GM12878 (cell line): ENCODE results near the gene AQP5. TPM values are rescaled to one million over a fixed set of nuclear protein-coding genes. Genes with fewer than 3 reads are reported as not detected.

Experiments used
- ATAC-seq: fragments of 200-7000 bp; cut with Tn5 transposase; 3 replicates; pipeline ENCODE4 v1.9.1; 2020; ENCODE audit warnings: mild to moderate bottlenecking, moderate library complexity
- BruUV-seq: library from RNA; stranded (reverse); fragments of 400-500 nt; replicated peaks from 2 replicates; lab custom pipeline; 2021; lab: Mats Ljungman, UMichigan
- CTCF ChIA-PET: fragments of 300-600 bp; sonication (Branson Sonifier 250); formaldehyde crosslinking; extraction: SDS; loops from one replicate; lab custom pipeline; 2021; ENCODE audit warnings: inconsistent platforms; lab: Yijun Ruan, JAX
- POLR2A ChIA-PET: fragments of 350-600 bp; formaldehyde crosslinking; extraction: SDS; loops from one replicate; lab custom pipeline; 2021; ENCODE audit warnings: inconsistent platforms; lab: Charles Lee
- RAD21 ChIA-PET: fragments of 300-600 bp; sonication (Branson Sonifier 250); formaldehyde crosslinking; loops from one replicate; lab custom pipeline; 2023; ENCODE audit warnings: antibody characterized with exemption; ENCODE audit not compliant: unreplicated experiment; lab: Charles Lee
- SMC1A ChIA-PET: fragments of 300-600 bp; sonication (Branson Sonifier 250); formaldehyde crosslinking; loops from one replicate; lab custom pipeline; 2023; ENCODE audit not compliant: unreplicated experiment, uncharacterized antibody; lab: Charles Lee
- DNase-seq: peaks from one replicate; pipeline ENCODE4 v3.0.0-alpha.2; 2011; ENCODE audit warnings: low read depth, low spot score
- FAIRE-seq: peaks from 3 replicates; lab custom pipeline; 2011; peaks lifted over from hg19 to GRCh38; lab: Jason Lieb, UNC
- H2AFZ ChIP-seq: 2 replicates; pipeline ENCODE4 v1.6.0; 2011; ENCODE audit warnings: low read depth, low read length, control low read depth; ENCODE audit not compliant: control insufficient read depth
- H3K27ac ChIP-seq: 2 replicates; pipeline ENCODE4 v1.5.1; 2011; ENCODE audit warnings: control low read depth; ENCODE audit not compliant: control insufficient read depth, insufficient read depth
- H3K27me3 ChIP-seq, 2 experiments: replicated peaks in 1 of 2; 2 replicates each; pipeline versions ENCODE4 v1.6.0 to v1.6.1; 2011; ENCODE audit warnings: low read length in 1 of 2; ENCODE audit not compliant: control insufficient read depth in 2 of 2, insufficient read depth in 2 of 2
- H3K36me3 ChIP-seq, 2 experiments: 2 replicates each; pipeline ENCODE4 v1.5.1; 2011; ENCODE audit warnings: low read length in 1 of 2; ENCODE audit not compliant: control insufficient read depth in 2 of 2, insufficient read depth in 2 of 2
- H3K4me1 ChIP-seq: 2 replicates; pipeline ENCODE4 v1.6.1; 2011; ENCODE audit warnings: mild to moderate bottlenecking, low read length, moderate library complexity, mixed read lengths; ENCODE audit not compliant: control insufficient read depth, insufficient read depth
- H3K4me2 ChIP-seq: 2 replicates; pipeline ENCODE4 v1.6.0; 2011; ENCODE audit warnings: control low read depth; ENCODE audit not compliant: control insufficient read depth, insufficient read depth
- H3K4me3 ChIP-seq: fragments of 200-600 bp; sonication (generic); 2 replicates; pipeline ENCODE4 v1.5.1; 2016
- H3K79me2 ChIP-seq: 2 replicates; pipeline ENCODE4 v1.6.0; 2011; ENCODE audit warnings: low read length; ENCODE audit not compliant: control insufficient read depth, insufficient read depth
- H3K9ac ChIP-seq: 2 replicates; pipeline ENCODE4 v1.8.0; 2011; ENCODE audit warnings: low read length, control low read depth, mixed read lengths; ENCODE audit not compliant: control insufficient read depth, insufficient read depth
- H3K9me3 ChIP-seq: replicated peaks from 3 replicates; pipeline ENCODE4 v1.5.1; 2011; ENCODE audit warnings: mild to moderate bottlenecking, low read length; ENCODE audit not compliant: control insufficient read depth, insufficient read depth
- H4K20me1 ChIP-seq: 2 replicates; pipeline ENCODE4 v1.6.0; 2011; ENCODE audit not compliant: control insufficient read depth, insufficient read depth
- BRCA1 ChIP-seq: IDR thresholded peaks from 2 replicates; pipeline ENCODE4 v1.6.1; 2011; ENCODE audit warnings: low read depth, low read length, improper control_type of control experiment
- CEBPB ChIP-seq, 2 experiments: fragments of 150-350 bp in 1 of 2; IDR thresholded peaks; 2 replicates each; pipeline ENCODE4 v1.6.1; 2012 to 2014; ENCODE audit warnings: low read depth in 2 of 2, low read length in 2 of 2, borderline replicate concordance in 1 of 2, inconsistent platforms in 1 of 2
- FOS ChIP-seq: IDR thresholded peaks from 3 replicates; pipeline ENCODE4 v1.6.1; 2011; ENCODE audit warnings: borderline replicate concordance; ENCODE audit not compliant: insufficient read length; ENCODE audit errors: extremely low read depth
- GABPA ChIP-seq: IDR thresholded peaks from 2 replicates; pipeline ENCODE4 v1.6.1; 2014; ENCODE audit warnings: antibody characterized with exemption, low read depth, mild to moderate bottlenecking, inconsistent platforms
- IKZF2 ChIP-seq, 2 experiments: fragments of 450-650 bp; IDR thresholded peaks; 2 replicates each; pipeline ENCODE4 v1.6.1; 2017; ENCODE audit warnings: mild to moderate bottlenecking in 2 of 2, moderate library complexity in 2 of 2
- IRF5 ChIP-seq: fragments of 450-650 bp; IDR thresholded peaks from 2 replicates; pipeline ENCODE4 v1.6.1; 2017; ENCODE audit warnings: borderline replicate concordance
- KDM1A ChIP-seq: fragments of 200-600 bp; sonication (generic); IDR thresholded peaks from 2 replicates; pipeline ENCODE4 v1.6.1; 2016; ENCODE audit warnings: borderline replicate concordance
- KLF5 ChIP-seq: fragments of 450-650 bp; IDR thresholded peaks from 2 replicates; pipeline ENCODE4 v1.6.1; 2014; ENCODE audit warnings: mild to moderate bottlenecking; ENCODE audit not compliant: partially characterized antibody
- MYB ChIP-seq: fragments of 150-350 bp; IDR thresholded peaks from 2 replicates; pipeline ENCODE4 v1.6.1; 2014; ENCODE audit warnings: mild to moderate bottlenecking, low read depth, low read length, borderline replicate concordance
- NFXL1 ChIP-seq: fragments of 450-650 bp; IDR thresholded peaks from 2 replicates; pipeline ENCODE4 v1.6.1; 2017; ENCODE audit warnings: antibody characterized with exemption, mild to moderate bottlenecking, borderline replicate concordance
- PBX3 ChIP-seq: IDR thresholded peaks from 2 replicates; pipeline ENCODE4 v1.6.1; 2011; ENCODE audit warnings: mild to moderate bottlenecking, low read depth, low read length, moderate library complexity; ENCODE audit not compliant: insufficient replicate concordance
- RAD21 ChIP-seq: IDR thresholded peaks from 2 replicates; pipeline ENCODE4 v1.6.1; 2011; ENCODE audit warnings: mild to moderate bottlenecking, low read depth, low read length, moderate library complexity; ENCODE audit not compliant: insufficient read depth
- RAD51 ChIP-seq: fragments of 450-650 bp; IDR thresholded peaks from 2 replicates; pipeline ENCODE4 v1.6.1; 2016; ENCODE audit warnings: moderate library complexity, mild to moderate bottlenecking, inconsistent platforms
- RB1 ChIP-seq: fragments of 450-650 bp; formaldehyde crosslinking; IDR thresholded peaks from 2 replicates; pipeline ENCODE4 v1.6.1; 2017; ENCODE audit warnings: mild to moderate bottlenecking, borderline replicate concordance
- RCOR1 ChIP-seq: conservative IDR thresholded peaks from 2 replicates; pipeline ENCODE4 v1.6.1; 2012; ENCODE audit warnings: low read depth, low read length, improper control_type of control experiment
- WRNIP1 ChIP-seq: IDR thresholded peaks from 2 replicates; pipeline ENCODE4 v1.6.1; 2011; ENCODE audit warnings: low read depth, low read length, improper control_type of control experiment, borderline replicate concordance
- WGBS: methylation state at CpG from one replicate; pipeline ENCODE4 v1.1.6; 2016; ENCODE audit warnings: low lambda C conversion rate; ENCODE audit not compliant: insufficient replicate concordance, insufficient coverage; ENCODE audit errors: missing lambda C conversion rate; 5-methylcytosine and 5-hydroxymethylcytosine counted together
- in situ Hi-C: fragments of 300-500 bp; cut with MboI; formaldehyde crosslinking; loops from 9 replicates; pipeline ENCODE4 v1.14.3; 2018; ENCODE audit warnings: mixed read lengths
- intact Hi-C: fragments of 100-400 bp; cut with micrococcal nuclease; formaldehyde crosslinking; loops from one replicate; pipeline ENCODE4 v1.14.2; 2022; ENCODE audit not compliant: unreplicated experiment
- polyA plus RNA-seq, 11 experiments: library from polyadenylated mRNA; depleted of rRNA in 4 of 11; unstranded in 6 of 11; stranded (reverse) in 5 of 11; fragments of >200 nt; fragmentation: Nextera tagmentation in 4 of 11; fragmentation: Illumina TruSeq in 1 of 11; extraction: Ambion mirVana in 4 of 11; extraction: Trizol in 1 of 11; gene quantifications; 1 replicate in 1 of 11; 2 replicates in 10 of 11; pipeline versions ENCODE4 v1.2.1 to v1.2.3, GENCODE V29; 2011 to 2016; ENCODE audit warnings: inconsistent platforms in 2 of 11, missing spikeins in 2 of 11, low read depth in 1 of 11
- total RNA-seq, 4 experiments: library from RNA; depleted of rRNA in 3 of 4; stranded (reverse); fragments of >200 nt in 3 of 4; fragmentation: Illumina TruSeq in 1 of 4; extraction: Trizol in 1 of 4; gene quantifications; 2 replicates each; pipeline versions ENCODE4 v1.2.1 to v1.2.3, GENCODE V29; 2013 to 2021

Gene AQP5
- total and polyA plus RNA-seq, 10 of the 15 experiments (the other 5 are each of a cell fraction or from before 2014, with no cell fraction given), result not detected

GRCh38 chr12:50003595-50003994 lies 41.9 kb downstream of the AQP5 start:
- TF ChIP-seq RB1, result no peak
- no peak for TF ChIP-seq IKZF2 (IDR thresholded peaks at IDR 0.05)
- H2AFZ ChIP-seq, result no peak overlapping the region
- no peaks in the 10 kb centered on the region for H3K9me3 ChIP-seq
- H3K4me1 ChIP-seq, result peaks cover 10% of the 10 kb centered on the region; the same call in 1 of the 2 replicates
- H3K4me2 ChIP-seq, result no peak overlapping the region
- ChIA-PET POLR2A (interaction anchor here (0.6 to 1.2 kb wide), 4 partner anchors 10 to 63 kb away, joined by 3 to 5 read pairs (median 4); no protein-coding TSS in a partner anchor), SMC1A (interaction anchor here (0.7 to 2.7 kb wide), 2 partner anchors 10 to 23 kb away, joined by 3 to 9 read pairs; no protein-coding TSS in a partner anchor), CTCF (interaction anchor here (0.5 to 1.6 kb wide), 11 partner anchors 10 to 1080 kb away, joined by 3 to 7 read pairs (median 4); partner anchors contain the start of gene CSRNP2), RAD21 (no interaction called here)
- ATAC-seq (no peak), FAIRE-seq (no peak), DNase-seq (no peak)
- no peaks in the 10 kb centered on the region for H3K27me3 ChIP-seq
- in situ Hi-C loops, result no loop called here
- H3K27ac ChIP-seq, result no peak overlapping the region
- no peak overlapping the region for H3K9ac ChIP-seq
- 91% methylated on average over 2 of the region's 2 CpGs for WGBS
- H3K36me3 ChIP-seq, result peaks cover 5 to 44% of the 10 kb centered on the region in 2 experiments; a peak in 3 of 4 replicates
- no peak overlapping the region for H3K4me3 ChIP-seq
- H3K79me2 ChIP-seq, result peaks cover 6% of the 10 kb centered on the region
- no peaks in the 10 kb centered on the region for H4K20me1 ChIP-seq
- intact Hi-C loops, result no loop called here
- BruUV-seq, result no TSS peak

- H3K4me2 ChIP-seq, result no peak overlapping the region
- DNase-seq (no peak), FAIRE-seq (no peak), ATAC-seq (no peak)
- SMC1A ChIA-PET, result interaction anchor here (2.7 kb wide), 1 partner anchor 9 kb away, joined by 9 read pairs; no protein-coding TSS in a partner anchor
- H3K9ac ChIP-seq, result no peak overlapping the region
- no TSS peak for BruUV-seq
- H3K4me3 ChIP-seq, result no peak overlapping the region
- H3K36me3 ChIP-seq, result peaks cover 7 to 33% of the 10 kb centered on the region in 2 experiments; a peak in 3 of 4 replicates
- H3K79me2 ChIP-seq, result peaks cover 10% of the 10 kb centered on the region
- H4K20me1 ChIP-seq, result no peaks in the 10 kb centered on the region
- intact Hi-C loops, result no loop called here
- no peak overlapping the region for H2AFZ ChIP-seq
- H3K9me3 ChIP-seq, result no peaks in the 10 kb centered on the region
- in situ Hi-C loops, result no loop called here
- CTCF ChIA-PET, result interaction anchor here (1.2 to 1.4 kb wide), 4 partner anchors 13 to 70 kb away, joined by 4 to 7 read pairs (median 4); no protein-coding TSS in a partner anchor
- POLR2A ChIA-PET, result interaction anchor here (1.2 kb wide), 1 partner anchor 9 kb away, joined by 4 read pairs; no protein-coding TSS in a partner anchor
- peaks cover 10% of the 10 kb centered on the region; the same call in 1 of the 2 replicates for H3K4me1 ChIP-seq
- H3K27me3 ChIP-seq, result no peaks in the 10 kb centered on the region
- RAD21 ChIA-PET, result no interaction called here
- no peak overlapping the region for H3K27ac ChIP-seq
- TF ChIP-seq BRCA1, result no peak
- no peak for TF ChIP-seq RAD21
- no peak for TF ChIP-seq KDM1A
- no peak for TF ChIP-seq NFXL1
- no peak for TF ChIP-seq KLF5
- TF ChIP-seq RCOR1, result no peak
- TF ChIP-seq WRNIP1, result no peak
- TF ChIP-seq IRF5, result no peak
- TF ChIP-seq RAD51, result no peak
- TF ChIP-seq FOS, result no peak
- TF ChIP-seq PBX3, result no peak
- TF ChIP-seq GABPA, result no peak
- TF ChIP-seq MYB, result no peak
- TF ChIP-seq CEBPB (IDR thresholded peaks at IDR 0.05; ENCODE audit: borderline replicate concordance in 1 of 2, low read depth in 2 of 2, low read length in 2 of 2), result no peak
These were observed 43.0 kb downstream of the AQP5 start for GRCh38 chr12:50004696-50005095.
